Fibroblast of peridontal ligament (primary cell): Measurements from ENCODE around the gene SLC24A3.

ENCODE experiments used
- DNase-seq: peaks from one replicate; pipeline ENCODE4 v3.0.0-alpha.2; 2010; ENCODE audit errors: extremely low read depth

Gene SLC24A3

GRCh38 chr20:19546648-19547047, 334.2 kb downstream of the SLC24A3 start:
- DNase-seq: no peak

DNA sequence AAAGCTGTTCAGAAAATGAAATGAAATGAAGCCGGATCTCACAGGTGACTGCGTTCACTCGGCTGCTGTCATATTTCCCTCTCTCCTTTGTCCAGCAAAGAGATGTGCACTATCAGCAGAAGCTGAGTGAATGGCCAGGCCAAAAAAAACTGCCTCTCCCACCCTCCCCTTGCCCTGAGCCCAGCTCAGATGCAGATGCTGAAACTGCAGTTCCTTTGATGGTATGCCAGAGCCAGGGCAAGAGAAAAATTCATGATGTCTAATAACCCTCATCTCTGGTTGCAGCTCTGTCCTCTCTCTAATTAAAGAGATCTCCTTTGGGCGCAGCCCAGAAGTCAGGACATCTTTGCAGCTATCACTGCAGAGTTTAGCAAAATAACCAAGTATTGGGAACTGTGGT, 335.1 kb downstream of the SLC24A3 start:
- no peak for DNase-seq

DNA sequence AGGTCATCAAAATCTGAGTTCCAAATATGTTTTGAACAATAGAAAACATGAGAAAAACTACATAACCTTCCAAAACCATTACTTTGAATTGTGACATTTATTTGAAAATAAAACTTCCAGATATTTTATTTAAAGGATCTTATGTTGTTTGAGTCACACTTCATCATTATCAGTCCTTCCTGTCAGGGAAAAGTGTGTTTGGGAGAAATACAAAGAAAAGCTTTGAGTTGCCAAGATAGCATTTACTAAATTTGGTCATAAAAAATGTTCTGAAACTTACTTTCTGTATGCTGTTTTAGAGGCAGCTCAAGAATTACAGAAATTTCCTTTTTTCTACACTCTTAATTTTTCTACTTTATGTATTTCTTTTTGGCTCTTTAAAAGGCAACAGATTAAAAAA, 337.5 kb downstream of the SLC24A3 start:
- DNase-seq: no peak

DNA sequence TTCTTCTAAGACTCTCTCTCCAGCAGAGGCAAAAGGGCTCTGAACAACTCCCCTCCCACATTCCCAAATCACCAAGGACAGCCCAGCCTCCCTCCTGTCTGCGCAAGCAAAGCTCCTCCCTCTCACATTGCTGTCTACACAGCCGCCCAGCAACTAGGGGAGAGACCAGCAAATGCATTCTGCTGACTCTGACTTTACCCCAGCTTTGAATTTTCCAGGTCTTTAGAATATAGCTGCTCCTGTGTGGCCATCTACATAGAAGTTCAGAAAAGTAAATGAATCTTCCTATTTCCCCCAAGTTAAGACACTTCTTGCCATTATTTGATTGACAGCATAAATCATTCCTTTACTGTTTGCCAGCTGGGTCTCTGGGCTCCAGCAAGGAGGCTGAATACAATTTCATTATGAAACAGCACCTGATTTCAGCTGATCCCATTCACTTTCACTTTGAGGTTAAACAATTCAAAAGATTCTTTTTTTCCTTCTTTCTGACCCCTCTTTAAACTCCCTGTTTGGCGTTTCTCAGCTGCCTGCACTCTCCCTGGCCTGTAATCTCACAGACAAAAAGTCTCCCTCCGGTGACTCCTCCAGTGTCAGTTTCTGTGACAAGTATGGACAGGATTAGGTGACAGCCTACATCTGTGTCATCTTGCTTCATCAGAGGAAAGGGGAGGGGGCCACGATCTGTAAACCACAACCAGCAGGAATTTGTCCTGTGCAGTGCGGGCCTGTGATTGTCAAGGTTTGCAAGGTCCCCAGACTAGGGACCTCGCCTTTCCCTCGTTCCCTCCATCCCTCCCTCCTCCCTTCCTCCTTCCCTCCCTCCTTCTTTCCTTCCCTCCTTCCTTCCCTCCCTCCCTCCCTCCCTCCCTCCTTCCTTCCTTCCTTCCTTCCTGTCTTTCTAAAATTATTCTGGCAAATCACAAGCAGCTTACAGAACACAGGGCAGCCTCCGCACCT, 340.1 kb downstream of the SLC24A3 start:
- no peak for DNase-seq

DNA sequence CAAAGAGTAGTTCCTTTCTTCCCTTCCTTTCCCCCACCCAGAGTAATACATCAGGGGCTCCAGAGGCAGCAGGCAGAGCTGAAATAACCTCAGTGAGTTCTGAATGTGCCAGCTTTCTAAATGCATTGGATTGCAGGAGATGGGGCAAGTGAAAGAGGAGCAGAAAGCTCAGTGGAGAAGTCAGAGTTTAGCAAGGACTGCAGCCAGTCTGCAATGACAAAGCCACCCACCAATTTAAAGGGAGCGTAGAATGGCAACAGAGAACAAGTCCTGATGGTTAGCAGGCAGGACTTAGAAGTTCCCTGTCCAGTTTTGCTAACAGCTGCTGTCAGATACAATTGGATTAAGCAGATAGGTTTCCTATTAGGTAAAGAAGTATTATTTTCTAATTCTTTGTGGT, 342.2 kb downstream of the SLC24A3 start:
- no peak for DNase-seq

DNA sequence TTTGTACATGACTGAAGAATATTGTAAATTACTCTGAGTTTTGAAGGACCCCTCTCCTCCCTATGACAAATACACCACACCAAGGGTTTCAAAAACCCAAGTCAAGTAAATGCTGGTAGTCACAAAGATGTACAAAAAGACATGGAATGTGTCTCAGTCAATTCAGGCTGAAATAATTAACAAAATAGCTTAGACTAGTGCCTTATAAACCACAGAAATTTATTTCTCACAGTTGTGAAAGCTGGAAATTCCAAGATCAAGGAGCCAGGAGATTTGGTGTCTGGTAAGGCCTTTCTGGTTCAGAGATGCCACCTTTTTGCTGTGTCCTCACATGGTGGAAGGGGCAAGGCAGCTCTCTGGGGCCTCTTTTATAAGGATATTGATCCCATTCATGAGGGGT, 343.3 kb downstream of the SLC24A3 start:
- no peak for DNase-seq

DNA sequence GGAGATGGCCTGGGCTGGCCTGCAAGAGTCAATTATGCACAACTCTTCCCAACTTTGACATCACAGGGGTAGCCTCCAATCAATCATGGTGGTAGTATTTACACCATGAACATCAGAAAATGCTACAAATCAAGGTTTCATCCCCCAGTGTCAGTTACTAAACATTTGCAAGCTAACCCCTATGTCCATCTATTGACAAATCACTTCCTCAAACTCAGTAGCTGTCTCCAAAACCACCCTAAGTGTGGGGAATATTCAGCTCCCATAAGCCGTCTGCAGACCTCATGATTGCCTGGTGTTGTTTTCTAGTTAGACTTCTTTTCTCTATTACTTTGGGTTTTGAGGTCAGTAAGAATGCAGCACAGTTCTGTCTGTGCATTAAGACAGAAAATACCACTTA, 344.8 kb downstream of the SLC24A3 start:
- no peak for DNase-seq

DNA sequence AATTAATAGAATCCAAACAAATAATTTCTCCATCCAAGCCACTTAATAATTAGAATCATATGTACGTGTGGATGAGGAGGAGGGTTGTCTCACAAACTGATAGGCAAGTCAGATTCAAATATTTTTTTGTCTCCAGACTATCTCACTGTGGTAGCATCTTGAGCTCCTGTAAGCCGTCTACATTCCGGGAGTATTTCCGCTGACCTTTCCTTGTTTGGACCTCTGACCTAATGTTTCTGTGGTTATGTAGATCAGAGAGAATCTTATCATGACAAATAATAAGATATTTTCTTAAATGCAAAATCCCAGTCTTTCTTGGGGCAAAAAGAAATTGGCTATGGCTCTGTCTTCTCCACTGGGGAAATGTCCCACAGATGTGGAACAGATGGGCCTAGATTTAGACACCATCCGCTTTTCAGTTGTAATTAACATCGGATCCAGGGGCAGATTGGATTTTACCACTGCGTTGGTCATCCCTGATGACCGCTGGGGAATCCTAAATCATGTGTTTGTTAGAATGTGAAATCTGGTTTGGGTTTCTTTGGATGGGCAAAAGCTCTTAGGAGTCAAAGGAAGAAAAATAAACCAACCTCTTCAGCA, 348.5 kb downstream of the SLC24A3 start:
- DNase-seq: peak; percentile 12

GRCh38 chr20:19562426-19562825, 350.0 kb downstream of the SLC24A3 start:
- no peak for DNase-seq

GRCh38 chr20:19564261-19564660, 351.8 kb downstream of the SLC24A3 start:
- no peak for DNase-seq

DNA sequence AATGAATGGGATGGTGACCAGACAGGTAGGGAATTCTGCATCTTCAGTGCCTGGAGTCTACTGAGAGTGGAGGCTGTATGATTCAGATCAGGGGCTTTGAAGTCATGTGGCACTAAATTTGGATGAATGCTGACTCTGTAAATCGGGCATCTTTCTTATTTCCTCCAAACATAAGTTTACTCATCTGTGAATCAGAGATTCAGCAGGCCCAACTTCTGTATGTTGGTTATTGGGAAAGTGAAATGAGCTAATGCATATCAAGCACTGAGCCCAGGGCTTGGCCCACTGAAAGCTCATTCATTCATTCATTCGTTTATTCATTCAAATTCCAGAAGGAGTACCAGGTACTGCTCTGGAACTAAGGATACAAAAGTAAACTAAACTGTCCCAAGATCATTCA, 353.3 kb downstream of the SLC24A3 start:
- DNase-seq: no peak

DNA sequence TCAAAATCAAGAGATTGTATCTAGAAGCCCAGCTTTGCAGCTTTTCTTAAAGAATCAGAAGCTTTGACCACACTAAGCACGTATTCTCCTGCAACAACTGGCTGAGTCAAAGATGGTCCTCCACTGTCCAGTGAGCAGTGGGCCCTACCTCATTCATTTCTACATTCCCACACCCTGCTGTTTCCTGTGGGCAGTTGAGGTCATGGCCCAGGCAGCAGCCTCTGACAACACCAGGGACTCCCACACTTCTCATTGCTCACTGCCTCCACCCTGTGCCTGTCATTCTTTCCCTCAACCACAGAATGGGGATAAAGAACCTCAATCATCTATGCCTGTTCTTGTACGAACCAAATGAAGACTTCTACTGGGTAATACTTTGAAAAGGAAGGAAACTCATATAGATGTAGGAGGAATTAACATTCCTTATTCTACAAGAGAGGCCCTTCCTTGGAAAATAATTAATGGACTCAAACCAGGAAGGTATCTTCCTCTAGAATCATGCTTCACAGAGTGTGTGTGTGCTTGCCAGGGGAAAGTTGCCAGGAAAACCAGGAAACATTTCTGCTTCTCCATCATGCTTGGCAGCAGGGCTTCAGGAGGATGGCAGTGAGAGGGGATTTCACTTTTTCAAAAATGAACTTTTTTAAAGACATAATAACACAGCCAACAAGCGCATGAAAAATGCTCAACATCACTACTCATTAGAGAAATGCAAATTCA, 353.9 kb downstream of the SLC24A3 start:
- no peak for DNase-seq

DNA sequence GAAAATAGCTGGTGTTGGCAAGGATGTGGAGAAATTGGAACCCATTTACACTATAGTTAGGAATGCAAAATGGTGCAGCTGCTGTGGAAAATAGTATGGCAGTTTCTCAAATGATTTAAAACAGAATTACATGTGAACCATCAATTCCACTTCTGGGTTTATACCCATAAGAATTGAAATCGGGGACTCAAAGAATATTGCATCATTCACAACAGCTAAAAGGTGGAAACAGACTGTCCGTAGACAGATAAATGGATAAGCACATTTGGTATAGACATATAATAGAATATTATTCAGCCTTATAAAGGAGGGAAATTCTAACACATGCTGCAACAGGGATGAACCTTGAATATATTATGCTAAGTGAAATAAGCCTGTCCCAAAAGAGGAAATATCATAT, 355.7 kb downstream of the SLC24A3 start:
- no peak for DNase-seq

DNA sequence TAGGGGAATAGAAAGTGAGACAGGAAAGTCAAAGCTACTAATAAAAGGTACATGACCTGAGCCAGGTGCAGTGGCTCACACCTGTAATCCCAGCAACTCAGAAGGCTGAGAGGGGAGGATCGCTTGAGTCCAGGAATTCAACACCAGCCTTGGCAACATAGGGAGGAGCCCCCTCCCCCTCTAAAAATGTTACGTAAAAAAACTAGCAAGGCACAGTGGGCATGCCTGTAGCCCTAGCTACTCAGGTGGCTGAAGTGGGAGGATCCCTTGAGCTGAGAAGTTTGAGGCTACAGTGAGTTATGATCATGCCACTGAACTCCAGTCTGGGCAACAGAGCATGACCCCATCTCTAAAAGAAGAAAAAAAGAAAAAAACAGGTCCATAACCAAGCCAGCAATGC, 359.6 kb downstream of the SLC24A3 start:
- DNase-seq: no peak

GRCh38 chr20:19577692-19578091, 365.2 kb downstream of the SLC24A3 start:
- DNase-seq: no peak

- DNase-seq: no peak
Observed at GRCh38 chr20:19582782-19583181, 370.3 kb downstream of the SLC24A3 start.

DNA sequence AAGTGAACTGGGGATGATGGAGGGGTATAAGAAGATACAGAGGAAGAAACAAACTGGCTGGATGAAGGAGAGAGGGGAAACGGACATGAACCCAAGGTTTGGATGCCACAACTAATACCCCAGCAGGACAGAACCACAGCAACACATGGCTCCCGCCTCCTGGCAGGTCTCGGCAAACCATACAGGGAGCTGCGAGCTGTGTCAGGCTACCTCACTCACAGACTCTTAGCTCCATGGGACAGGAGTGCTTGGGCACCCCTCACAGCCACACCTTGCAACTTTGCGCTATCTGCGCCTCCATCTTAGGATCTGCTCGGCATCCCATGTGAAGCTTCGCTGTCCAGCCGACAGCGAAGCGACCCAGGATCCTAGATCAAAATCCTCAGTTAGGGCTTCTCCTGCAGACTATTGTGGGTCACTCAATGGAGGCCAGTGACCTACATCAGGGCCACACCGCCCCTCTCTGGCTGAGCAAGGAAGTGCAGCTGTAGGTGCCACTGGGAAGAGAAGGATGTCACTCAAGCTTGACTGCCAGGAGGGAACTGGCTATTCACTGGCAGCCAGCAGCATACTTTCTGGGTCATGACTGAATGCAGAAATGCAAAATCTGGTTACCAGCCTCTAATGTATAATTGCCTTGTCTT, 371.2 kb downstream of the SLC24A3 start:
- peak; percentile 53 for DNase-seq

- no peak for DNase-seq
Observed at GRCh38 chr20:19588241-19588640, 375.8 kb downstream of the SLC24A3 start.

- peak; percentile 34 for DNase-seq
Observed at GRCh38 chr20:19588732-19589131, 376.3 kb downstream of the SLC24A3 start.

- no peak for DNase-seq
Observed at GRCh38 chr20:19589787-19590362, 377.4 kb downstream of the SLC24A3 start.

GRCh38 chr20:19590382-19590781, 377.9 kb downstream of the SLC24A3 start:
- no peak for DNase-seq

DNA sequence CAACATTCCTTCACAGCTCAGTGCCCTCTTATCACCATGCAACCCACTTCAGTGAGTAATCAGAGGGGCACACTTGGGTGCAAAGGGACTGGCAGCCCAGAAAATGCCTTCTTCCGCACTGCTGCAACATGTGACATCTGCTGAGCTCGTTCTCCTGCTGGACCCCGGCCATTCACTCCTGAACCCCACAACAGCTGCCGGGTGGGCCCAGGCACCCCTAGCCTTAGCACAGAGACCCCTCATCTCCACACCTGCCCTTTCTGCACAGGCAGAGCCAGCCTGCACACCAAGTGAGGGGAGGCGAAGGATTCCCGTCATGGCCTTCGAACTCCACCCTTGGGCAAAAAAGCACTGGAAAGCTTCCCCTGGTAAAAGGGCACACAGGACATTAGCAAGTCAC, 381.3 kb downstream of the SLC24A3 start:
- DNase-seq: no peak
